Stimulated activated CD8-positive, alpha-beta memory T cell treated with anti-CD3 and anti-CD28 coated beads, Interleukin-2, amount 100 ng/mL, for 48 hours (primary cell): ENCODE data around the gene SEMA5B.

Experiments
- DNase-seq, 2 donors: peaks; one replicate each; pipeline ENCODE4 v3.0.0-alpha.2; 2020; ENCODE audit warnings: low read depth in 2 of 2

The SEMA5B gene

GRCh38 chr3:122926322-122926721, 101.2 kb downstream of the SEMA5B start:
- DNase-seq, result no peak

GRCh38 chr3:122925756-122926155, 101.8 kb downstream of the SEMA5B start:
- no peak for DNase-seq

GRCh38 chr3:122924056-122924455, 103.5 kb downstream of the SEMA5B start:
- no peak for DNase-seq

- no peak for DNase-seq
These were observed 104.0 kb downstream of the SEMA5B start for GRCh38 chr3:122923611-122924010.

GRCh38 chr3:122921791-122922651, 105.5 kb downstream of the SEMA5B start:
- DNase-seq, result peak; percentile 29 to 40

GRCh38 chr3:122920986-122921385, 106.6 kb downstream of the SEMA5B start:
- no peak for DNase-seq

GRCh38 chr3:122919291-122919610, 108.3 kb downstream of the SEMA5B start:
- DNase-seq, result no peak

- DNase-seq, result no peak
These were observed 108.8 kb downstream of the SEMA5B start for GRCh38 chr3:122918576-122919290.

- no peak for DNase-seq
These were observed 110.2 kb downstream of the SEMA5B start for GRCh38 chr3:122917412-122917811.

- no peak for DNase-seq
These were observed 111.0 kb downstream of the SEMA5B start for GRCh38 chr3:122916580-122916979.

- DNase-seq, result no peak
These were observed 111.5 kb downstream of the SEMA5B start for GRCh38 chr3:122916084-122916483.

- DNase-seq, result no peak
These were observed 112.1 kb downstream of the SEMA5B start for GRCh38 chr3:122915300-122916055.

- no peak for DNase-seq
These were observed 113.9 kb downstream of the SEMA5B start for GRCh38 chr3:122913539-122914100.

GRCh38 chr3:122912772-122913538, 114.6 kb downstream of the SEMA5B start:
- DNase-seq, result no peak

GRCh38 chr3:122911901-122912300, 115.7 kb downstream of the SEMA5B start:
- no peak for DNase-seq

GRCh38 chr3:122908251-122908650, 119.3 kb downstream of the SEMA5B start:
- no peak for DNase-seq

- DNase-seq, result no peak
These were observed 120.1 kb downstream of the SEMA5B start for GRCh38 chr3:122907471-122907870.

- DNase-seq, result no peak
These were observed 124.4 kb downstream of the SEMA5B start for GRCh38 chr3:122903171-122903570.

- no peak for DNase-seq
These were observed 125.2 kb downstream of the SEMA5B start for GRCh38 chr3:122902326-122902725.

GRCh38 chr3:122898298-122898697, 129.3 kb downstream of the SEMA5B start:
- DNase-seq, result no peak
